Gastrocnemius medialis (tissue), 4 donors: ENCODE measurements around the gene CNPY2.

Experiments
- CTCF ChIP-seq, 5 experiments: fragments of 450-650 bp in 3 of 5; fragments of 200-600 bp in 2 of 5; sonication (generic) in 2 of 5; IDR thresholded peaks in 4 of 5; conservative IDR thresholded peaks in 1 of 5; 1 replicate in 4 of 5; 2 replicates in 1 of 5; pipeline ENCODE4 v1.5.1; 2016 to 2019; ENCODE audit warnings: antibody characterized with exemption in 5 of 5, mild to moderate bottlenecking in 3 of 5, moderate library complexity in 3 of 5
- POLR2A ChIP-seq, 2 donors: fragments of 450-650 bp; IDR thresholded peaks; one replicate each; pipeline ENCODE4 v1.6.1; 2017; ENCODE audit warnings: antibody characterized with exemption in 2 of 2, mild to moderate bottlenecking in 2 of 2, moderate library complexity in 2 of 2

GRCh38 chr12:56271031-56271430 is 44.8 kb downstream of the CNPY2 start:
- peak; percentile 21 to 58 (median 36) for TF ChIP-seq CTCF (IDR thresholded peaks at IDR 0.05 in 4 of 5, conservative IDR thresholded peaks at IDR 0.05 in 1 of 5)
- TF ChIP-seq POLR2A (IDR thresholded peaks at IDR 0.05) = peak; percentile 78 to 88
